ENCODE measurements around the gene YBX3.
"Not testable (repeated sequence)": the region's sequence is repeated elsewhere in the genome, so short reads cannot be mapped to it uniquely, and the experiment has no call there.

The YBX3 gene

GRCh38 chr12:10722905-10723746 lies at the start of gene YBX3:
YBX3 (minus strand) TSS chr12:10723323; CDS start chr12:10723111, 212 bp downstream.
- DNase-seq: no peak

GRCh38 chr12:10771132-10771733 lies 48.1 kb upstream of the YBX3 start:
- DNase-seq: no peak

DNA sequence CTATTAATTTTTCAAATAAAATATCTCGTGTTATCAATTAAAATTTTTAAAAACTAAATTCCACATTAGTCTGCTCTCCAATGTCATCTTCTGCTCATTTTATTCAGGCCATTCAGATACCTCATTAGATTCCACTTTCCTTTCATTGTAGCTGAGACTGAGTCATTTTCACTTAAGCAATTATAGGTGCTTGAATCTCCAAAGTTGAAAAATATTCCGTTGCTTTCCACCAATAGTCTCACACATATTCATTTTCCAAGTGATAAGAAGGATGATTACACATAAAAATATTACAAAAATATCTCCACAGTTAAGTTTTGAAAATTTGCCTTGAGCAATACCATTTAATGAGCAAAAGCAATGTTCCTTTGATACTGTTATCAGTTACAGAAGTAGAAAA lies 36.5 kb upstream of the YBX3 start:
- no peak for DNase-seq

- no peak for DNase-seq
Measured at GRCh38 chr12:10756194-10756593, 33.1 kb upstream of the YBX3 start.

DNA sequence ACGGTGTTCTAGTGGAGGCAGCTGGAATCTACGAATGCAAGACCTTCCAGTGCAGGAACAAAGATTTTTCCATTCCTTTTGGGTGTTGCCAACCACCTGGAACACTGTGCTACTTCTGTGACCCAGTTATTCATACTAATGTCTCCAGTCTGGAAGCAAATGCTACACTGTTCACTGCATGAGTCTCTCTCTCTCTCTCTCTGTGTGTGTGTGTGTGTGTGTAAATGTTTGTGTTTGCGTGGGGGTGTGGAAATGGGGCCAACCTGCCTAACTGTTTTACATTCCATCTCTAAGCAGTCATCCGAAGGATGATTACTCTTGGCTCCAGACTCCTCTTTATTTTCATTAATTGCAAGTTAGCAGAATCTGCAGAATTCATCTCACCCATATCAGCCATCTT lies 29.9 kb upstream of the YBX3 start:
- DNase-seq: no peak

- no peak for DNase-seq
Measured at GRCh38 chr12:10750385-10750727, 27.2 kb upstream of the YBX3 start.

GRCh38 chr12:10749700-10750384 lies 26.7 kb upstream of the YBX3 start:
- peak; percentile 56 for DNase-seq

DNA sequence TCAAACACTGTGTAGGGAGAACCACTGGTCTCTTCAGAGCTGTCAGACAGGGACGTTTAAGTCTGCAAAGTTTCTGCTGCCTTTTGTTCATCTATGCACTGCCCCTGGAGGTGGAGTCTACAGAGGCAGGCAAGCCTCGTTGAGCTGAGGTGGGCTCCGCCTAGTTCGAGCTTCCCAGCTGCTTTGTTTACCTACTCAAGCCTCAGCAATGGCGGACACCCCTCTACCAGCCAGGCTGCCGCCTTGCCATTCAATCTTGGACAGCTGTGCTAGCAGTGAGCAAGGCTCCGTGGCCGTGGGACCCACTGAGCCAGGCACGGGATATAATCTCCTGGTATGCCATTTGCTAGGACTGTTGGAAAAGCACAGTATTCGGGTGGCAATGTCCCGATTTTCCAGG lies 24.6 kb upstream of the YBX3 start:
- no peak for DNase-seq

- not testable (repeated sequence) for DNase-seq
Measured at GRCh38 chr12:10743420-10743819, 20.3 kb upstream of the YBX3 start.

- no peak for DNase-seq
Measured at GRCh38 chr12:10741845-10742244, 18.7 kb upstream of the YBX3 start.

- no peak for DNase-seq
Measured at GRCh38 chr12:10740182-10740581, 17.1 kb upstream of the YBX3 start.

DNA sequence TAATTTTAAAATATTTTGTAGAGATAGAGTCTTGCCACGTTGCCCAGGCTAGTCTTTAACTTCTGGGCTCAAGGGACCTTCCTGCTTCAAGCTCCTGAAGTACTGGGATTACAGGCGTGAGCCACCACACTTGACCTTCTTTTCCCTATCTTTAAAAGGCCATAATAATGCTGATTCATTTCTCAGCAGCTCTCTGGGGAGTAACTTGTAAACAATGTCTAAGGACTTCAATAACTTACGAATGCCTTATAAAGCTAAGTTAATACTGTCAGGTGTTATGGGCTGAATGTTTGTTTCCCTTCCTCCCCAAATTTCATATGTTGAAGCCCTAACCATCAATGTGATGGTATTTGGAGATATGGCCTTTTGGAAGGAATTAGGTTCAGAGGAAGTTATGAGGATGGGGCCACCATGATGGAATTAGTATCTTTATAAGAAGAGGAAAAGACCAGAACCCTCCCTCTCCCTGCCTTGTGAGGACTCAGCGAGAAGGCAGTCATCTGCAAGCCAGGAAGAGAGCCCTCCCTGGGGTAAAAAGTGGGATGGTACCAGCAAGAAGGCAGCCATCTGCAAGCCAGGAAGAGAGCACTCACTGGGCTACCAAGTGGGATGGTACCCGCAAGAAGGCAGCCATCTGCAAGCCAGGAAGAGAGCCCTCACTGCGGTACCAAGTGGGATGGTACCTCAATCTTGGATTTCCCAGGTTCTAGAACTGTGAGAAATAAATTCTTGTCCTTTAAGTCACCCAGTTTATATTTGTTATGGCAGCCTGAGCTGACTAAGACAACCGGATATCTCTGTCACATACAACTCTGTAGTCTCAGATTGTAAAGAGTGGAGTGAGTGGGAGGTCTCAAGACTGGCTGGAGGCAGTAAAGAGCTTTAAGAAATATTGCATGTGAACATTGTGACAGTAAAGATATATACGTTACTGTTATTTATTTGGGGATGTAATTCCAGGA lies 16.3 kb upstream of the YBX3 start:
- no peak for DNase-seq

- no peak for DNase-seq
Measured at GRCh38 chr12:10737249-10737648, 14.1 kb upstream of the YBX3 start.

- DNase-seq: no peak
Measured at GRCh38 chr12:10736463-10736862, 13.3 kb upstream of the YBX3 start.

DNA sequence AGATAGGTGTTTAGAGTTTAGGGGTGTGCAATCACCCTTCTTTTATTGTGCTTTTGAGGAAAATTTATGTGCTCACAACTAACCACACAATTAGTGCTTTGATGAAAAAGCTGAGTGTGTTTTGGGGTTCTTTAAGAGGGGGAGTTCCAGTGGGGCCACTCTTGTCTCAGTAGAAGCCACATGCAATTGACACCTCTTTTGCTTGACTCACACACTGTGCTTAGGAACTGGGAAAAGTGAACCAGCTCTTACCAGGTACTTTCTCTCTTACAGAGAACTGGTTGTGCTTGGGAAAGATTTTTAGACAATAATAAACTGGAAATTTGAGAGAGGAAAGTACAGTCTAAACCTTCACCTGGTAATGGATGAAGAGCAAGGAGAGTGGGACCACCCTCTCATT lies 12.3 kb upstream of the YBX3 start:
- no peak for DNase-seq

DNA sequence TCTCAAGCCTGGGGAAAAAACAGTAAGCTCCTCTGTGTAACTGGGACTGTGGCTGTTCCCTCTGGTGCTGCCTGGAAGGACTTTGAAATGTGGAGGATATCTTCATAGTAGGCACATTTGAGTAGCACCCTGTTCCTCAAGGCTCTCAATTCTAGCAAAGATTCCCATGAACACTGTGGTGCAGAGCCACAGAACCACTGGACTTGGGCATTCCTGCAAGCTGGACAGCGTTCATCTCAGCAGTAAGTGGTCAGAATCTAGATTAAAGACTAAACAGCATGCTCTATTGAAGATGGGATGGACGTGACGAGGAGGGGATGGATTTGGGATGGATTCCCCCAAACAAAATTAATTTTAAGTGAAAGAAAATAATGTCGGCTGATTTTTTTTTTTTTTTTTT lies 9.4 kb upstream of the YBX3 start:
- DNase-seq: no peak

DNA sequence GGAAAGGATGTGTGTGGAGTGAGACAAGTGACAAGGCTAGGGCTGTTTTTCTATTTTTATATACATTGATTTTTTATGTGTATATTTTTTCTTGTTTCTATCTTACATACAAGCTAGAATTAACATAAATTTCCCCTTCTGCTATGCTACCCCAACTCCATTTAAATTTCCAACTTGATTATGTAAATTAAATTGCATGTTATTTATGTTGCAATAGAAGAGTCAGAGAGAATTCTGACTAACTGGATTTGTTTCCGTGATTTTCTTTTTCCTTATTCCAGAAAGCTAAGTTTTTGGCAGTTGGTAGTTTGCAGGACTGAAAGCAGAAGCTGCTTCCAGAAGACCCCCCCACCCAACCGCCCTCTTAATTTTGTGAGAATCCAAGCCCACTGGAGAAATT lies 8.9 kb upstream of the YBX3 start:
- no peak for DNase-seq

DNA sequence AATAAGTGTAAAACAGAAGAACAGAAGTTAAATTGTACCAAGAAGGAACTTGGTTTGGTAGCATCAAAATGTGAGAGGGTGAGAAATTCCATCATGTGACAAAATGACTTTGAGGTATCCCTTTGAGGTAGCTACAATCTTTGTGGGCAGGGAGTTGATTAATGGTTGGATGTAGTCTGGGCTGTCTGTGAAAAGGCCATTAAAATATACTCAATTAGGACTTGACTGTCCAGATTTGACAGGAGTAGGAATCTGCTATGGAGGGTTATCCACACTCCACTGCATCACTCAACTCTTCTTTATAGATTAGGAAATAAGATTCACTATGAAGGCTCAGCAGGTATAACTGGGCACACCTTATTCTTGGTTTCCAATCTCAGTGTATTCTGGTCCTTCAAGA lies 7.4 kb upstream of the YBX3 start:
- no peak for DNase-seq

DNA sequence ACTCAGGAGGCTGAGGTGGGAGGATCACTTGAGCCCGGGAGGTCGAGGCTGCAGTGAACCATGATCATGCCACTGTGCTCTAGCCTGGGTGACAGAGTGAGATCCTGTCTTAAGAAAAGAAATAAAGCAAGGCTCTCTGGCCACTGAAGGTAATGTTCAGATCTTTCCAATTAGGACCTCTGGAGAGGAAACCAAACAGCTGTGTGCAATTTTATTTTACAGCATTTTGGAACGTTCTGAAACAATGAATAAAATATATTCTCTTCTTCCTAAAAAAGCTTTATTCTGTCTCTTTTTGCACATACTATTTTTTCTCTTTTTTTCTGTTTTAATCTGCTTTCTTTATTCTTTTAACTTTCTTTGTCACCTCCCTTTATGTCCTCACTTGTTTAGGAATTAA lies 5.0 kb upstream of the YBX3 start:
- no peak for DNase-seq

DNA sequence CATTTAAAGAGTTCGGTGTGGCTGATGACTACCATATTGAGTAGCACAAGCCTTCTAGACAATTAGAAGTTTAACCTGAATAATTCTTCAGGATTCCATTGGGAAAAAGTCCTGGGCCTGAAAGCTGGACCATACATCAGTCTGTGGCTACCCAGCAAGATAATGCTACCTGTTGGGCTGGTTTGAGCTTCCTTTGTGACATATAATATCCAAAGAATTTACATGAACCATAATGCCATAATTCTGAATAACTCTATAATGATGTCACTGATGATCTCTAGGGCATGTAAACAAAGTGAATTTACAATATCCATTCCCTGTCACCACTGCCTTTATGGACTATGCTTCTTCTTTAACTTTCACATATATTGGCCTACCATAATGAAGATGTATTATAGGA lies 3.8 kb upstream of the YBX3 start:
- no peak for DNase-seq

DNA sequence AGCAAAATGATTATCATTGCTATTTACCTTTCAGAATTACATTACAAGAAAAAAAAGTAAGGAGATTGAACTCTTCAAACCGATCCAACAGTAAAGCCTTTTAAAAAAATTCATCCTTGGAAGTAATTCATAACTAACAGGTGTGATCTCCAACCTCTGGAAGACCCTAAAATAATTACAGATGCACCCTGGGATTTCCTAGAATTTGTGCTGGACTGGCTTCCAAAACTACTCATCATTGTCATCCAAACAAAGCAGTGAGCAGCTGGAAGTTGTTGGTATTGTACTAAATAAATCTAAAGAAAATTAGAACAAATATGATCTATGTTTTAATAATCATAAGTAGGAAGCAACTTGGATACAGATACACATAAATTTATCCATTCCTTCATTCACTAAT lies 1.9 kb upstream of the YBX3 start:
- no peak for DNase-seq

DNA sequence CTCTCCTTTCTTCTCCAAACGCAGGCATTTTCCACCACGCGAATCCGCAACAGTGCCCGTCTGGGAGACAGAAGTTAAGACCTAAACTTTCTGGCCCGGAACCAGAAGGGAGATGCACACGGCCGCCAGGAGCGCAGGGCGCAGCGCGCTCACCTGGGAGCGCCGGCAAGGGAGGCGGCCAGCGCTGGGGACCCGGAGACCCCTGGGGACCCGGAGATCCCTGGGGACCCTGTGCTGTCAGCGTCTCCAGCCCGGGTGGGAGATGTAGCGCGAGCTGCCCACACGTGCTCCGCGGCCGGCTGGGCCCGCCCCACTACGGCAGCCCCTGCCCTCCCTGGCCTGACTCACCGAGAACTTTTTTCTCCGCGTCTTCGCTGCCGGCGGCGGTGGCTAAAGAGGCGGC lies 620 bp downstream of the YBX3 start:
- no peak for DNase-seq
